GM12891 (cell line): ENCODE results near the gene GSTT4.

Source experiments
- POLR2A ChIP-seq: IDR thresholded peaks from 2 replicates; pipeline ENCODE4 v1.6.1; 2011; ENCODE audit warnings: low read depth, low read length, control low read depth
- POLR2AphosphoS5 ChIP-seq: IDR thresholded peaks from 2 replicates; pipeline ENCODE4 v1.6.1; 2011; ENCODE audit warnings: low read depth, low read length, control low read depth
- POU2F2 ChIP-seq: IDR thresholded peaks from 2 replicates; pipeline ENCODE4 v1.6.1; 2011; ENCODE audit warnings: low read depth, mild to moderate bottlenecking, control low read depth, low read length, moderate library complexity

DNA sequence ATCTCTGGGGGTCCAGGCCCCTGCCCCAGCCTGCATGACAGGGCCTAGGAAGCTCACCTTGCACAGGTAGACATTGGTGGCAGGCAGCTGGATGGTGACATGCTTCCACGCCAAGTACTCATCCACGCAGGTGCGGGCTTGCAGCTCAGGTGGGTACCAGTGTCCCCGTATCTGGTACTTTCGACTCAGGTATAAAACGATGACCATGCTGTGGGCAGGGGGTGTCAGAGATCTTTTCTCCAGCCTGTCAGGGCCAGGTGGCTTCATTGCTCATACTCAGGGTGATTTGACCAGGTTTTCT is 1.6 kb upstream of the GSTT4 start:
- TF ChIP-seq POLR2AphosphoS5 (no peak), POLR2A (no peak), POU2F2 (no peak)
